ENCODE results near the gene MACROH2A2.

DNA sequence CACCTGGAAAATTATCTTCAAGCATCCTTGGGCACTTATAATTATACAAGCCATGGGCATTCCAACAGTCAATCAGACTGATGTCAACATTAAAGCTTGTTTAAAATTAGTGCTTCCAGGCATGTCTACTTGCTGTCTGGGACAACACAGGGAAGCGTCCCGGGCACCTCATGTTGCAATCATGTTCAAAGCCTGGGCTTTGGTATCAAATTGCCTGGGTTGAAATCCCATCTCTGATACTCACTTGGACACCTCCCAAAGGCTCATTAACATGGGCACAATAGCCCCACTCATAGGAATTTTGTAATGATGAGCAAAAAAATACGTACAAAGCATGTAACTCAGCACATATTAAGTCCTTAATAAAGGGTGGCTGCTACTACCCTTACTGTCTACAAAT lies 65.5 kb downstream of the MACROH2A2 start:
- TF ChIP-seq POLR2AphosphoS5 (IDR thresholded peaks at IDR 0.05; ENCODE audit: borderline replicate concordance, low read depth, low read length): no peak
- no peak for TF ChIP-seq EZH2 (IDR thresholded peaks at IDR 0.05)

Measured in SK-N-MC (cell line).